MCF 10A (cell line): ENCODE measurements around the gene GGACT. TPM values are rescaled to one million over a fixed set of nuclear protein-coding genes. Genes with fewer than 3 reads are reported as not detected.

Experiments used
- BruUV-seq: library from RNA; stranded (reverse); fragments of 400-500 nt; replicated peaks from 2 replicates; lab custom pipeline; 2021; lab: Mats Ljungman, UMichigan
- CTCF ChIA-PET: fragments of 300-600 bp; sonication (Branson Sonifier 250); formaldehyde crosslinking; extraction: SDS; loops from one replicate; lab custom pipeline; 2021; ENCODE audit warnings: antibody characterized with exemption, inconsistent platforms; lab: Yijun Ruan, JAX
- POLR2A ChIA-PET: fragments of 300-600, 350-650 bp; sonication (Branson Sonifier 250); formaldehyde crosslinking; extraction: SDS; loops from one replicate; lab custom pipeline; 2020; ENCODE audit warnings: antibody characterized with exemption, inconsistent platforms; lab: Yijun Ruan, JAX
- DNase-seq: peaks from one replicate; pipeline ENCODE4 v3.0.0-alpha.2; 2018; ENCODE audit not compliant: unreplicated experiment
- H3K27ac Mint-ChIP-seq: one replicate; pipeline ENCODE4 v1.8.0; 2022; ENCODE audit warnings: mild to moderate bottlenecking, low read depth, mixed read lengths; ENCODE audit not compliant: unreplicated experiment
- H3K27me3 Mint-ChIP-seq: one replicate; pipeline ENCODE4 v1.8.0; 2022; ENCODE audit warnings: mixed read lengths; ENCODE audit not compliant: insufficient read depth, unreplicated experiment
- H3K36me3 Mint-ChIP-seq: one replicate; pipeline ENCODE4 v1.8.0; 2022; ENCODE audit warnings: mild to moderate bottlenecking, moderate library complexity, mixed read lengths; ENCODE audit not compliant: insufficient read depth, unreplicated experiment
- H3K4me1 Mint-ChIP-seq: one replicate; pipeline ENCODE4 v1.8.0; 2022; ENCODE audit warnings: mixed read lengths; ENCODE audit not compliant: insufficient read depth, unreplicated experiment
- H3K4me3 Mint-ChIP-seq: one replicate; pipeline ENCODE4 v1.8.0; 2022; ENCODE audit warnings: mild to moderate bottlenecking, moderate library complexity, mixed read lengths; ENCODE audit not compliant: unreplicated experiment
- H3K9me3 Mint-ChIP-seq: one replicate; pipeline ENCODE4 v1.8.0; 2022; ENCODE audit warnings: mixed read lengths; ENCODE audit not compliant: unreplicated experiment
- intact Hi-C: fragments of 100-400 bp; cut with micrococcal nuclease; formaldehyde crosslinking; loops from 2 replicates; pipeline ENCODE4 v1.14.1; 2022
- total RNA-seq: library from RNA; stranded (reverse); gene quantifications from 2 replicates; pipeline ENCODE4 v1.2.3, GENCODE V29; 2022
- TF ChIP-seq, protein P1 (sequence below): fragments of 200-600 bp; IDR thresholded peaks from one replicate; pipeline ENCODE4 v1.8.0; 2022; ENCODE audit warnings: antibody characterized with exemption, mild to moderate bottlenecking; ENCODE audit not compliant: unreplicated experiment

Gene GGACT
- total RNA-seq, 1 experiment from 2014 or later = 8.1 TPM

DNA sequence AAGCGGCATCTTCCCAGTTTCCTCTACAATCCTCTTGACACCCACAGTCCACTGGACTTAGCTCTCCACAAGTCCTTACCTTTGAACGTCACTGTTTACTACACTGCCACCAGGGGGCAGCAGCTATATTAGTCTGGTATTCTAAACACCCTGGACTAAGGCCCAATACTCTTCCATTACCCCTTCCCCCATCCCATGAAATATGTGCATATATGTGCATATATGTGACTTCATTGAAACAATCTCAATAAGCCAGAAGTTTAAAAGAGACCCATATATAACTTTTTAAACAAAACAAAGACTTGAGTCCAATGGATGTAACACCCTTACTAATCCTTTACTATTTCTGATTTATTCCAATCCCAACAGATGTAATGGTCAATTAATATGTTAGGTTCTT, 15.5 kb downstream of the GGACT start:
- TF ChIP-seq, protein P1, sequence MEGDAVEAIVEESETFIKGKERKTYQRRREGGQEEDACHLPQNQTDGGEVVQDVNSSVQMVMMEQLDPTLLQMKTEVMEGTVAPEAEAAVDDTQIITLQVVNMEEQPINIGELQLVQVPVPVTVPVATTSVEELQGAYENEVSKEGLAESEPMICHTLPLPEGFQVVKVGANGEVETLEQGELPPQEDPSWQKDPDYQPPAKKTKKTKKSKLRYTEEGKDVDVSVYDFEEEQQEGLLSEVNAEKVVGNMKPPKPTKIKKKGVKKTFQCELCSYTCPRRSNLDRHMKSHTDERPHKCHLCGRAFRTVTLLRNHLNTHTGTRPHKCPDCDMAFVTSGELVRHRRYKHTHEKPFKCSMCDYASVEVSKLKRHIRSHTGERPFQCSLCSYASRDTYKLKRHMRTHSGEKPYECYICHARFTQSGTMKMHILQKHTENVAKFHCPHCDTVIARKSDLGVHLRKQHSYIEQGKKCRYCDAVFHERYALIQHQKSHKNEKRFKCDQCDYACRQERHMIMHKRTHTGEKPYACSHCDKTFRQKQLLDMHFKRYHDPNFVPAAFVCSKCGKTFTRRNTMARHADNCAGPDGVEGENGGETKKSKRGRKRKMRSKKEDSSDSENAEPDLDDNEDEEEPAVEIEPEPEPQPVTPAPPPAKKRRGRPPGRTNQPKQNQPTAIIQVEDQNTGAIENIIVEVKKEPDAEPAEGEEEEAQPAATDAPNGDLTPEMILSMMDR = peak; percentile 64
- POLR2A ChIA-PET = interaction anchor here (1.0 to 1.4 kb wide), 2 partner anchors 12 to 555 kb away, joined by 3 to 5 read pairs; no protein-coding TSS in a partner anchor
- H3K4me1 Mint-ChIP-seq = no peaks in the 10 kb centered on the region
- no peaks in the 10 kb centered on the region for H3K27me3 Mint-ChIP-seq
- no peak overlapping the region for H3K27ac Mint-ChIP-seq
- H3K36me3 Mint-ChIP-seq = no peaks in the 10 kb centered on the region
- H3K4me3 Mint-ChIP-seq = no peak overlapping the region
- DNase-seq = peak; percentile 83
- BruUV-seq = no TSS peak
- CTCF ChIA-PET = interaction anchor here (0.6 to 2.9 kb wide), 30 partner anchors 10 to 942 kb away, joined by 3 to 12 read pairs (median 4); partner anchors contain the start of gene GGACT
- intact Hi-C loops = loop anchor here (1.0 to 5.0 kb wide), 4 partner anchors 415 to 904 kb away; no protein-coding TSS in a partner anchor
- no peaks in the 10 kb centered on the region for H3K9me3 Mint-ChIP-seq

- H3K36me3 Mint-ChIP-seq = no peaks in the 10 kb centered on the region
- H3K4me1 Mint-ChIP-seq = peaks cover 9% of the 10 kb centered on the region
- DNase-seq = no peak
These were observed 22.0 kb downstream of the GGACT start for GRCh38 chr13:100566543-100566942.

DNA sequence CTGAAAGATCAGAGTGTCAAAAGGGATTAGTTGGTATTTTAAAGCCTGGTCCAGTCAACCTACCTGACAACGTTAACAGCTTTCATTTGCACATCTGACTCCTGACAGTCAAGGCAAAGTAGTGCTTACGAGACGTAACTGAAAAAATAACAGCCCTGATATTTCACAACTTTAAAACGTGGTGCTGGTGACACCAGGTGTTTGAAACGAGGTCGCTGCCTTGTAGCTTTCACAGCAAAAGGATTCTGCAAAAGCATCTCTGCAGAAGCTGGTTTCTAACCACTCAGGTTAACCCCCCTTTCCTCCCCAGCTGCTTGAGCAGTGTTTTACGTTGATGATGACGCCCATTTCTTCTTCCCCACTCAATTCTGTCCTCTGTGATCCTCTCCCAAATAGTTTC, 23.3 kb downstream of the GGACT start:
- no peak overlapping the region for H3K27ac Mint-ChIP-seq
- no peak for DNase-seq
- peaks cover 9% of the 10 kb centered on the region for H3K4me1 Mint-ChIP-seq
- no peaks in the 10 kb centered on the region for H3K27me3 Mint-ChIP-seq
- intact Hi-C loops = no loop called here
- ChIA-PET CTCF (interaction anchor here (0.9 kb wide), 1 partner anchor 563 kb away, joined by 3 read pairs; no protein-coding TSS in a partner anchor), POLR2A (no interaction called here)
- H3K9me3 Mint-ChIP-seq = no peaks in the 10 kb centered on the region
- TF ChIP-seq, protein P1 = no peak
- no peak overlapping the region for H3K4me3 Mint-ChIP-seq
- no peaks in the 10 kb centered on the region for H3K36me3 Mint-ChIP-seq
- no TSS peak for BruUV-seq

More at GRCh38 chr13:100566543-100566942, 22.0 kb downstream of the GGACT start:
- intact Hi-C loops = no loop called here
- no peak overlapping the region for H3K27ac Mint-ChIP-seq
- H3K4me3 Mint-ChIP-seq = no peak overlapping the region
- no peaks in the 10 kb centered on the region for H3K9me3 Mint-ChIP-seq
- H3K27me3 Mint-ChIP-seq = no peaks in the 10 kb centered on the region
- CTCF ChIA-PET = interaction anchor here (0.6 kb wide), 1 partner anchor 91 kb away, joined by 3 read pairs; no protein-coding TSS in a partner anchor
- TF ChIP-seq, protein P1 = no peak
- BruUV-seq = no TSS peak
- POLR2A ChIA-PET = no interaction called here

- intact Hi-C loops = no loop called here
- no peak overlapping the region for H3K4me3 Mint-ChIP-seq
- no peaks in the 10 kb centered on the region for H3K36me3 Mint-ChIP-seq
- H3K9me3 Mint-ChIP-seq = no peaks in the 10 kb centered on the region
- TF ChIP-seq, protein P1 = no peak
- POLR2A ChIA-PET = no interaction called here
- no peak for DNase-seq
- no peaks in the 10 kb centered on the region for H3K27me3 Mint-ChIP-seq
- CTCF ChIA-PET = interaction anchor here (0.6 kb wide), 1 partner anchor 909 kb away, joined by 3 read pairs; no protein-coding TSS in a partner anchor
- peaks cover 9% of the 10 kb centered on the region for H3K4me1 Mint-ChIP-seq
- no peak overlapping the region for H3K27ac Mint-ChIP-seq
- BruUV-seq = no TSS peak
These were observed 24.0 kb downstream of the GGACT start for GRCh38 chr13:100564444-100565223.
